GM23248 (cell line): ENCODE data around the gene ZBTB16.

ENCODE experiments used
- EZH2 ChIP-seq: fragments of 200-600 bp; sonication (generic); IDR thresholded peaks from 2 replicates; pipeline ENCODE4 v1.6.1; 2018; ENCODE audit warnings: antibody characterized with exemption, mild to moderate bottlenecking; ENCODE audit not compliant: insufficient read depth, poor library complexity, severe bottlenecking
- EZH2phosphoT487 ChIP-seq: fragments of 200-600 bp; sonication (generic); IDR thresholded peaks from 2 replicates; pipeline ENCODE4 v1.6.1; 2018; ENCODE audit warnings: antibody characterized with exemption, moderate library complexity, mild to moderate bottlenecking, low read depth; ENCODE audit not compliant: insufficient read depth

- TF ChIP-seq EZH2phosphoT487 (no peak), EZH2 (no peak)
Measured at GRCh38 chr11:114017723-114018122, 41.8 kb upstream of the ZBTB16 start.
